Fibroblast of lung (primary cell): ENCODE measurements around the gene CCDC85C.

Source experiments
- CTCF ChIP-seq, 2 donors: IDR thresholded peaks in 1 of 2; conservative IDR thresholded peaks in 1 of 2; 1 replicate in 1 of 2; 2 replicates in 1 of 2; pipeline ENCODE4 v1.5.1; 2011 to 2012; ENCODE audit warnings: low read length in 2 of 2, control low read depth in 1 of 2, inconsistent platforms in 1 of 2, low read depth in 1 of 2, mild to moderate bottlenecking in 1 of 2
- EZH2 ChIP-seq: IDR thresholded peaks from 2 replicates; pipeline ENCODE4 v1.5.1; 2012; ENCODE audit warnings: low read length, control low read depth, mild to moderate bottlenecking; ENCODE audit errors: missing control alignments

GRCh38 chr14:99621948-99622347 lies 17.9 kb upstream of the CCDC85C start:
- TF ChIP-seq EZH2 (no peak), CTCF (conservative IDR thresholded peaks at IDR 0.05 in 1 of 2, IDR thresholded peaks at IDR 0.05 in 1 of 2; ENCODE audit: low read depth in 1 of 2, low read length in 2 of 2) (no peak)
